ENCODE data around the gene CLIC5.

DNA sequence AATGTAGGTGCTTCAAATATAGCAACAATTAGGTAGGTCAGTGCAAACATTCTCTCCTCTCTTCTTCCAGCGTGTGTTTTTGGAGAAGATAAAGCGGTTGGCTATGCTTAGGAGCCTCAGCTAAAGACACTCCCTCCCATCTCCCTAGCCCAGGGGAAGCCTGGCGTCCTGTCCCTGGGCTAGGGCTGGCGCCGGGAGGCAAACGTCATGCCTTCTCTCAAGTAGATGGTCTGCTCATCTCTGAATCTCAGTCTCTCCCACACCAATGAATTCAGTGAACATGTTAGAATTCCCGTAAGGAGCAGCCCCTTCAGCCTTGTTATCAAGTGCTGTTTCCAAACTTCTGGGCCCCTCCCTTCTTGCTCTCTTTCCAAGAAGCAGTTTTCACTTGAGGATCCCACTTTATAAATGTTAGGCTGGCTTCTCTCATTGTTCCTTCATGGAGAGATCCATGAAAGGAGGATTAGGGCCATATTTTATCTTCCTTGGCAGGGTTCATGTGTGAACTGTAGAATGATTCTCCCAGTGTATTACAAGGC, 142.8 kb downstream of the CLIC5 start:
- TF ChIP-seq, protein P1, sequence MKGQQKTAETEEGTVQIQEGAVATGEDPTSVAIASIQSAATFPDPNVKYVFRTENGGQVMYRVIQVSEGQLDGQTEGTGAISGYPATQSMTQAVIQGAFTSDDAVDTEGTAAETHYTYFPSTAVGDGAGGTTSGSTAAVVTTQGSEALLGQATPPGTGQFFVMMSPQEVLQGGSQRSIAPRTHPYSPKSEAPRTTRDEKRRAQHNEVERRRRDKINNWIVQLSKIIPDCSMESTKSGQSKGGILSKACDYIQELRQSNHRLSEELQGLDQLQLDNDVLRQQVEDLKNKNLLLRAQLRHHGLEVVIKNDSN (IDR thresholded peaks at IDR 0.05) = no peak
- TF ChIP-seq CREB1 (IDR thresholded peaks at IDR 0.05; ENCODE audit: low read depth) (no peak), TAF1 (IDR thresholded peaks at IDR 0.05; ENCODE audit: low read depth) (no peak), EGR1 (IDR thresholded peaks at IDR 0.05) (no peak), YY1 (IDR thresholded peaks at IDR 0.05; ENCODE audit: low read depth) (no peak), TEAD4 (IDR thresholded peaks at IDR 0.05) (no peak), EP300 (IDR thresholded peaks at IDR 0.05; ENCODE audit: borderline replicate concordance) (no peak), RAD21 (IDR thresholded peaks at IDR 0.05; ENCODE audit: low read depth) (no peak), CEBPB (IDR thresholded peaks at IDR 0.05) (no peak), ZBTB7A (IDR thresholded peaks at IDR 0.05; ENCODE audit: low read depth) (no peak), NFIC (IDR thresholded peaks at IDR 0.05) (no peak)
- TF ChIP-seq, protein P2, sequence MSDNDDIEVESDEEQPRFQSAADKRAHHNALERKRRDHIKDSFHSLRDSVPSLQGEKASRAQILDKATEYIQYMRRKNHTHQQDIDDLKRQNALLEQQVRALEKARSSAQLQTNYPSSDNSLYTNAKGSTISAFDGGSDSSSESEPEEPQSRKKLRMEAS (IDR thresholded peaks at IDR 0.05) = no peak
- TF ChIP-seq, protein P3, sequence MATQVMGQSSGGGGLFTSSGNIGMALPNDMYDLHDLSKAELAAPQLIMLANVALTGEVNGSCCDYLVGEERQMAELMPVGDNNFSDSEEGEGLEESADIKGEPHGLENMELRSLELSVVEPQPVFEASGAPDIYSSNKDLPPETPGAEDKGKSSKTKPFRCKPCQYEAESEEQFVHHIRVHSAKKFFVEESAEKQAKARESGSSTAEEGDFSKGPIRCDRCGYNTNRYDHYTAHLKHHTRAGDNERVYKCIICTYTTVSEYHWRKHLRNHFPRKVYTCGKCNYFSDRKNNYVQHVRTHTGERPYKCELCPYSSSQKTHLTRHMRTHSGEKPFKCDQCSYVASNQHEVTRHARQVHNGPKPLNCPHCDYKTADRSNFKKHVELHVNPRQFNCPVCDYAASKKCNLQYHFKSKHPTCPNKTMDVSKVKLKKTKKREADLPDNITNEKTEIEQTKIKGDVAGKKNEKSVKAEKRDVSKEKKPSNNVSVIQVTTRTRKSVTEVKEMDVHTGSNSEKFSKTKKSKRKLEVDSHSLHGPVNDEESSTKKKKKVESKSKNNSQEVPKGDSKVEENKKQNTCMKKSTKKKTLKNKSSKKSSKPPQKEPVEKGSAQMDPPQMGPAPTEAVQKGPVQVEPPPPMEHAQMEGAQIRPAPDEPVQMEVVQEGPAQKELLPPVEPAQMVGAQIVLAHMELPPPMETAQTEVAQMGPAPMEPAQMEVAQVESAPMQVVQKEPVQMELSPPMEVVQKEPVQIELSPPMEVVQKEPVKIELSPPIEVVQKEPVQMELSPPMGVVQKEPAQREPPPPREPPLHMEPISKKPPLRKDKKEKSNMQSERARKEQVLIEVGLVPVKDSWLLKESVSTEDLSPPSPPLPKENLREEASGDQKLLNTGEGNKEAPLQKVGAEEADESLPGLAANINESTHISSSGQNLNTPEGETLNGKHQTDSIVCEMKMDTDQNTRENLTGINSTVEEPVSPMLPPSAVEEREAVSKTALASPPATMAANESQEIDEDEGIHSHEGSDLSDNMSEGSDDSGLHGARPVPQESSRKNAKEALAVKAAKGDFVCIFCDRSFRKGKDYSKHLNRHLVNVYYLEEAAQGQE (IDR thresholded peaks at IDR 0.05; ENCODE audit: low read depth) = no peak
